ENCODE measurements around the gene FRMD3. TPM values are rescaled to one million over a fixed set of nuclear protein-coding genes. Genes with fewer than 3 reads are reported as not detected.

Gene FRMD3
- total RNA-seq, 2 donors from 2014 or later: 0.38 to 0.46 TPM

GRCh38 chr9:83259558-83259957 lies 278.6 kb downstream of the FRMD3 start:
- H3K4me3 Mint-ChIP-seq: no peak overlapping the region
- H3K36me3 Mint-ChIP-seq (ENCODE audit: insufficient read depth in 2 of 2): no peaks in the 10 kb centered on the region
- H3K9me3 Mint-ChIP-seq: no peaks in the 10 kb centered on the region
- ATAC-seq (replicated peaks in 1 of 2) (no peak), DNase-seq (no peak)
- no peak overlapping the region for H3K27ac Mint-ChIP-seq
- H3K4me1 Mint-ChIP-seq (ENCODE audit: low read depth): no peaks in the 10 kb centered on the region
- H3K27me3 Mint-ChIP-seq (ENCODE audit: low read depth): no peaks in the 10 kb centered on the region

DNA sequence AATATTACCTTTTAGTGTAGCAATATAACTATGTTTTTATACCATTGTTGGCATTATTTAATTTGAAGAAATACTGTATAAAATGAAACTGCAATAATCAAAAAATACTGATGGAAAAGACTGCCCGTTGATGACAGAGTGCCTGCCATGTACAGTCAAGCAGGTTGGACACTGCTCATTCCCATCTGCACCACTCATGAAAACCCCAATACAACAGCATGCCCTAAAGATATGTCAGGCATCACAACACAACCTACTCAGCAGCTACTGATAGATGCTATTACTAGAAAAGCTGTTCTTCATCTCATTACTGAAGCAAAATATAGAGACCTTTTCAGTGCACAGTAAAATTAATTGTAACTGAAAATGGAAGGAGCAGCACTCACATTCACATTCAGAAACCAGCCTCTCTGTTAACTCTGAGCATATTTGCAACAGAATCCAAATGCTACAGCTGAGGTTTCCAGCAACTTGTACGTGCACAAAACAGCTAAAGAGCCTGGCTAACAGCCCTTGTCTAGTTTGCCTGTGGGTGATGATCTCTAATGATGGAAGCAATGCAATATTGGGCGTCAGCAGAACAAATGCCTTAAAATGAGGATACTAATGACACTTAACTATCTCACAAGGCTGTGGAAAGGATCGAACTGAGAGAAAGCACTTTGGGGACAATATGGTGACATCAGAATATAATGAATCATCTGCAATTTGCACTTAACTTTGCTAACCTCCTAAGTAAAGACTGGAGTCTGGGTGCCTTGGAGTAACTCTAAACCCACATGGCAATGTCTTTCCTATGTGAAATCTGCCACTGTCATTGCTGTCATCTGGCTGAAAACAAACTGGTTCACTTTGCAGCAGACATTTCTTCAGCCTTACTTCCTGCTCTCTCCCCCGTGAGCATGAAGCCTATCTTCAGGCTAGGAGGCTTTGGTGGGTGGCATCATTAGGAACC lies 280.0 kb downstream of the FRMD3 start:
- H3K9me3 Mint-ChIP-seq: peaks cover 0 to 2% of the 10 kb centered on the region in 2 donors
- ATAC-seq (replicated peaks in 1 of 2) (no peak), DNase-seq (no peak)
- H3K27me3 Mint-ChIP-seq (ENCODE audit: low read depth): no peaks in the 10 kb centered on the region
- no peak overlapping the region for H3K4me3 Mint-ChIP-seq
- no peaks in the 10 kb centered on the region for H3K4me1 Mint-ChIP-seq (ENCODE audit: low read depth)
- H3K36me3 Mint-ChIP-seq (ENCODE audit: insufficient read depth in 2 of 2): no peaks in the 10 kb centered on the region
- H3K27ac Mint-ChIP-seq: no peak overlapping the region

GRCh38 chr9:83247732-83248131 lies 290.5 kb downstream of the FRMD3 start:
- ATAC-seq (replicated peaks in 1 of 2): no peak
- H3K4me1 Mint-ChIP-seq (ENCODE audit: low read depth): no peaks in the 10 kb centered on the region
- no peaks in the 10 kb centered on the region for H3K27me3 Mint-ChIP-seq (ENCODE audit: low read depth)
- H3K27ac Mint-ChIP-seq: no peak overlapping the region
- no peak for DNase-seq
- H3K4me3 Mint-ChIP-seq: no peak overlapping the region
- peaks cover 5 to 12% of the 10 kb centered on the region in 2 donors for H3K36me3 Mint-ChIP-seq (ENCODE audit: insufficient read depth in 2 of 2)
- peaks cover 8 to 12% of the 10 kb centered on the region in 2 donors for H3K9me3 Mint-ChIP-seq

GRCh38 chr9:83245979-83246659 lies 292.1 kb downstream of the FRMD3 start:
- no peak for ATAC-seq (replicated peaks in 1 of 2)
- Mint-ChIP-seq H3K36me3 (ENCODE audit: insufficient read depth in 2 of 2) (peaks cover 0 to under 1% of the 10 kb centered on the region in 2 donors), H3K4me1 (ENCODE audit: low read depth) (no peaks in the 10 kb centered on the region), H3K27me3 (ENCODE audit: low read depth) (no peaks in the 10 kb centered on the region), H3K27ac (no peak overlapping the region), H3K4me3 (no peak overlapping the region), H3K9me3 (peaks cover under 1 to 1% of the 10 kb centered on the region in 2 donors)
- no peak for DNase-seq

GRCh38 chr9:83242066-83242465 lies 296.1 kb downstream of the FRMD3 start:
- Mint-ChIP-seq H3K9me3 (peaks cover 0 to 2% of the 10 kb centered on the region in 2 donors), H3K4me1 (ENCODE audit: low read depth) (no peaks in the 10 kb centered on the region), H3K4me3 (no peak overlapping the region), H3K36me3 (ENCODE audit: insufficient read depth in 2 of 2) (no peaks in the 10 kb centered on the region), H3K27ac (no peak overlapping the region), H3K27me3 (ENCODE audit: low read depth) (peaks cover 4% of the 10 kb centered on the region)
- DNase-seq: no peak
- no peak for ATAC-seq (replicated peaks in 1 of 2)

GRCh38 chr9:83240671-83241070 lies 297.5 kb downstream of the FRMD3 start:
- no peaks in the 10 kb centered on the region for H3K4me1 Mint-ChIP-seq (ENCODE audit: low read depth)
- ATAC-seq (replicated peaks in 1 of 2): no peak
- H3K9me3 Mint-ChIP-seq: peaks cover 0 to 2% of the 10 kb centered on the region in 2 donors
- H3K27me3 Mint-ChIP-seq (ENCODE audit: low read depth): peaks cover 4% of the 10 kb centered on the region
- no peak for DNase-seq
- H3K27ac Mint-ChIP-seq: no peak overlapping the region
- H3K36me3 Mint-ChIP-seq (ENCODE audit: insufficient read depth in 2 of 2): no peaks in the 10 kb centered on the region
- H3K4me3 Mint-ChIP-seq: no peak overlapping the region

GRCh38 chr9:83239747-83240146 lies 298.5 kb downstream of the FRMD3 start:
- H3K9me3 Mint-ChIP-seq: peaks cover 0 to 2% of the 10 kb centered on the region in 2 donors
- H3K4me1 Mint-ChIP-seq (ENCODE audit: low read depth): no peaks in the 10 kb centered on the region
- no peak overlapping the region for H3K27ac Mint-ChIP-seq
- ATAC-seq (replicated peaks in 1 of 2) (no peak), DNase-seq (no peak)
- peaks cover 4% of the 10 kb centered on the region for H3K27me3 Mint-ChIP-seq (ENCODE audit: low read depth)
- H3K4me3 Mint-ChIP-seq: no peak overlapping the region
- no peaks in the 10 kb centered on the region for H3K36me3 Mint-ChIP-seq (ENCODE audit: insufficient read depth in 2 of 2)

- no peak overlapping the region for H3K4me3 Mint-ChIP-seq
- H3K27me3 Mint-ChIP-seq (ENCODE audit: low read depth): peaks cover 11% of the 10 kb centered on the region
- peaks cover 0 to 2% of the 10 kb centered on the region in 2 donors for H3K9me3 Mint-ChIP-seq
- ATAC-seq (replicated peaks in 1 of 2) (no peak), DNase-seq (no peak)
- no peak overlapping the region for H3K27ac Mint-ChIP-seq
- no peaks in the 10 kb centered on the region for H3K4me1 Mint-ChIP-seq (ENCODE audit: low read depth)
- H3K36me3 Mint-ChIP-seq (ENCODE audit: insufficient read depth in 2 of 2): no peaks in the 10 kb centered on the region
Observed at GRCh38 chr9:83238871-83239640, 299.1 kb downstream of the FRMD3 start.

DNA sequence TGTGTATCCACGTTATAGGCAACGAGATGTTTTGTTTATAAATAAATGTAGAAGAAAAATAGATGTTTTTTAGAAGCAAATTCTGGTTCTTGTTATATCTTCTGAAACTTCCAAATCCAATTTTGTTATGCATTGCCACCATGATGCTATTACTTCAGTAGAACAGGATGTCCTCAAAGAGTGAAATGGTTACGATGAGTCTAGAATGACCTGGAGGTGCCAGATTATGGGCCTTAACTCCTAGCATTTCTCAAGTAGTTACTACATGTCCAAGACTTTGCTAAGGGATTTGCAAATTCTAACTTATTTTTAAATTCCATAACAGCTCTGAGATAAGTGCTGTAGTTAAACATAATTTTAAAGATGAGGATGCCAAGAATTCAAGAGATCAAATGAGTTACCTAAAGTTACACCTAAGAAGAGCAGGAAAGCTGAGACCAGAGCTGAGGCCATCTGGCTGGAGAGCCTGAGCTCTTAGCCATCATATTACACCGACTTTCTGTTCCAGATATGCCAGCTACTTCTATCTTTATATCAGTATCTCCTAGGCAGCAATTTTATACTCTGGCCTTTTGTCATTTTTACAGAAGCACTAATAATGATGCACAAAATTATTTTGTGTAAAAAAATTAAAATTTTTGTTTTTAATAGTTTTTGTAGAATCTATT lies 302.0 kb downstream of the FRMD3 start:
- Mint-ChIP-seq H3K27me3 (ENCODE audit: low read depth) (peaks cover 12% of the 10 kb centered on the region), H3K27ac (no peak overlapping the region), H3K9me3 (peaks cover 0 to 2% of the 10 kb centered on the region in 2 donors), H3K4me1 (ENCODE audit: low read depth) (no peaks in the 10 kb centered on the region), H3K4me3 (no peak overlapping the region), H3K36me3 (ENCODE audit: insufficient read depth in 2 of 2) (no peaks in the 10 kb centered on the region)
- DNase-seq (no peak), ATAC-seq (replicated peaks in 1 of 2) (no peak)

- ATAC-seq (replicated peaks in 1 of 2) (no peak), DNase-seq (no peak)
- H3K4me3 Mint-ChIP-seq: no peak overlapping the region
- peaks cover 0 to under 1% of the 10 kb centered on the region in 2 donors for H3K9me3 Mint-ChIP-seq
- H3K4me1 Mint-ChIP-seq (ENCODE audit: low read depth): no peaks in the 10 kb centered on the region
- H3K27me3 Mint-ChIP-seq (ENCODE audit: low read depth): peaks cover 9% of the 10 kb centered on the region
- no peaks in the 10 kb centered on the region for H3K36me3 Mint-ChIP-seq (ENCODE audit: insufficient read depth in 2 of 2)
- H3K27ac Mint-ChIP-seq: no peak overlapping the region
Observed at GRCh38 chr9:83235526-83235925, 302.7 kb downstream of the FRMD3 start.

DNA sequence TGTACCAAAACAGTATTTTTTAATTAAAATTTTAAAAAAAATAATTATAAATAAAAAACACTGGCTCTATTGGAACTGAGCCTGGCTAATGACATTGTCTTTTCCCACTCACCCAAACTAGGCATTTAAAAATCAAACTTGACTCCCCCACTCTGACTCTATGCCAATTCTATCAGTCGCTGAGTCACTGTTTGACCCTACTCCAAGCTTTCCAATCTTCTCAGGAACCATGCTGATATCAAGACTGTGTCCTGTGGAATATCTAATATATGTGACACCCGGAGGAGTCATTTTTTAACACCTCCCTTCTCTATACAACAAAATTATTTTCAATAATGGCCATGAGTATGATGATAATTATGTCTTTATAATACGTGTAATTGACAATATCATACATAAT lies 303.7 kb downstream of the FRMD3 start:
- no peaks in the 10 kb centered on the region for H3K4me1 Mint-ChIP-seq (ENCODE audit: low read depth)
- peaks cover 8% of the 10 kb centered on the region for H3K27me3 Mint-ChIP-seq (ENCODE audit: low read depth)
- ATAC-seq (replicated peaks in 1 of 2): no peak
- no peak overlapping the region for H3K27ac Mint-ChIP-seq
- no peaks in the 10 kb centered on the region for H3K9me3 Mint-ChIP-seq
- DNase-seq: no peak
- H3K4me3 Mint-ChIP-seq: no peak overlapping the region
- no peaks in the 10 kb centered on the region for H3K36me3 Mint-ChIP-seq (ENCODE audit: insufficient read depth in 2 of 2)

- no peak for DNase-seq
- H3K9me3 Mint-ChIP-seq: no peaks in the 10 kb centered on the region
- H3K4me1 Mint-ChIP-seq (ENCODE audit: low read depth): no peaks in the 10 kb centered on the region
- H3K4me3 Mint-ChIP-seq: no peak overlapping the region
- no peak overlapping the region for H3K27ac Mint-ChIP-seq
- H3K27me3 Mint-ChIP-seq (ENCODE audit: low read depth): peaks cover 8% of the 10 kb centered on the region
- no peak for ATAC-seq (replicated peaks in 1 of 2)
- no peaks in the 10 kb centered on the region for H3K36me3 Mint-ChIP-seq (ENCODE audit: insufficient read depth in 2 of 2)
Observed at GRCh38 chr9:83233647-83234046, 304.6 kb downstream of the FRMD3 start.
